ENCODE results near the gene COBL.

COBL gene

DNA sequence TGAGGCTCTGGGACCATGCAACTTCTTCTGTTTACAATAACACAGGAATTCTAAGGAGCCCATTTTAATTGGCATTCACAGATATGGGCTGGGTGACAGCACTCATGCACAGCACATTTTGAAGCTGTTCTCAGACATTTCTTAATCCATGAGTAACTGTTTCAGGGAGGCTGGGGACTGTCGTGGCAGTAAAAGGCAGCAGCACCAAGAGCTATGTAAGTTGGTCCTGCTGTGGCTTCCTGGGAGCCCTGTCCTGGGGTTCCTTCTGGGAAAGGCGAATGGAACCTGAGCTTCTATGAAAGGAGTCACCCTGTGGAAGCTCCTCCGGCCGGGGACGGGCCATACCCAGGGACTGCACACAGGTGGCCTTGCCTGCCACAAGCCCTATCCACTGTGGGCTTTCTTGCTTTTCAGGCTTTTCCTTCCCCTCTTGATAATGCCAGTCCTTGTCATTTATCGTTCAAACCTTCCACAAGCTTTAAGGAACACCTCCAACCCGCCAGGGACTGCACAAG is 40.5 kb downstream of the COBL start:
- DNase-seq (ENCODE audit: low read depth, low spot score), result no peak

DNA sequence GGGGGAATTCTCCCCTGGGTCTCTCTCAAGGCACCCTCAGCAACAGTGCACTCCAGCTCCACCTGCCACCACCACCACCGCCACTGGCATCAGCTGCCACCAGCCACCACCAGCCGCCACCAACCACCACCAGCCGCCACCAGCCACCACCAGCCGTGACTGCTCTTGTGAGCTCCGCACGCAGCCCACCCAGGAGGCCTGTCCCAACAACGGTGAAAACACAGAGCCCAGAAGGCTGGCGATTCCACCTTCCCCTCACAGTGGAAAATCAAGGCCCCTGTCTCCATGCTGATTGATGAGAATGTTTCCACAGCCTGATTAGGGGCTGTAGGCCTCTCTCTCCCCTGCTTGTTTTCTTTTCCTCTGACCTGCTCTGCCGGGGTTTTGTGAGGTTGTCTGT is 41.1 kb downstream of the COBL start:
- DNase-seq (ENCODE audit: low read depth, low spot score), result no peak

DNA sequence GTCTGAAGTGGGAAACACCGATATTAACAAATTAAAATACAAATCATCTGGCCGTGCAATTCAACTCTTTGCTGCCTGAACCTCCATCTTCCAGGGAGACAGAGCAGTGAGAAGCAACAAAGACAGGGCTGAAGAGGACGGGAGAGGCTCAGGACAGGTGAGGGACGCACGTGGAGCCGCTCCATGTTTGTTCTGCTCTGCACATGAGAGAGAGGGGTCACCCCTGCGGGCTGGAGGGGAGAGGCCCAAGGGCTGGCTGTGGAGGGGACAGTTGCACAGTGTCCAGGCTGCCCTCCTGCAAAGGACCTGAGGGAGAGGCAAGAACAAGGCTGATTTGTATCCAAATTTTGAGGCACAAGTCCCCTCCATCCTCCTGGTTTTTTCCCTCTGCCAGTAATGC is 41.7 kb downstream of the COBL start:
- no peak for DNase-seq (ENCODE audit: low read depth, low spot score)

- DNase-seq (ENCODE audit: low read depth, low spot score), result no peak
These were observed 42.6 kb downstream of the COBL start for GRCh38 chr7:51274001-51274400.

- DNase-seq (ENCODE audit: low read depth, low spot score), result no peak
These were observed 43.2 kb downstream of the COBL start for GRCh38 chr7:51273360-51273759.

DNA sequence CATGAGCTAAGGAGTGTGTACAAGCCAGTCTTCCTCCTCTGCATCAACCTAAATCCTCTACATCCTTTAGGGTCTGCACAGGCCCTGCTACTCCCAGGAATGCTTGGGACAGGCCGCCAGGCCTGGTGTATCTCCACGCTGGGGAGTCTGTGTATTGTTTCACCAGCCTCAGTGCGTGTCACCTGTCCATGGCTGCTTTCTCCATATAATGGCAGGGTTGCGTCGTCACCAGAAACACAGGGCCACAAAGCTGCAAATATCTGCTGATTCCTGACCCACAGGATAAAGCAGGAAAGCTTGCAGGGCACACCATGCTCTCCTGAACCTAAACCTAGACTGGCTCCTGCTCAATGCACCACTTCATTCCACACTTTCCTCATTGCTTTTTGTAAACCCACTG is 45.6 kb downstream of the COBL start:
- DNase-seq (ENCODE audit: low read depth, low spot score), result no peak

DNA sequence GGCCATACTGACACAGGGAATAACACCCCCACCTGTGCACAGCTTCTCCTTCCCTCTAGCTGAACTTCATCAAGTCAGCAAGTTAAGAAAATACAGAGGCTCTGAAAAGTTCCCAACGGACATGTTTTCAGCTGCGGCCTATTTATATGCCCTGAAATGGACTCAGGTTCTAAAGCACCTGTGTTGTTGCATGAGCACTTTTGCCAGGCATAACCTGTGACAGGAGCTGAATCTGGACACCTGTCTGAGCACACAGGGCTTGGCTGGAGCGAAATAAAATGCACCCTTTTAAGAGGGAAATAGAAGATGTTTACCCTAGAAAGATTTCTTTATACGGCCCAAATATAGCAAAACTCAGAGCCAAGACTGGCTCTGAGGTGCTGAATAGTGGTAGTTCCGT is 46.7 kb downstream of the COBL start:
- no peak for DNase-seq (ENCODE audit: low read depth, low spot score)

GRCh38 chr7:51269321-51269720 is 47.3 kb downstream of the COBL start:
- no peak for DNase-seq (ENCODE audit: low read depth, low spot score)

DNA sequence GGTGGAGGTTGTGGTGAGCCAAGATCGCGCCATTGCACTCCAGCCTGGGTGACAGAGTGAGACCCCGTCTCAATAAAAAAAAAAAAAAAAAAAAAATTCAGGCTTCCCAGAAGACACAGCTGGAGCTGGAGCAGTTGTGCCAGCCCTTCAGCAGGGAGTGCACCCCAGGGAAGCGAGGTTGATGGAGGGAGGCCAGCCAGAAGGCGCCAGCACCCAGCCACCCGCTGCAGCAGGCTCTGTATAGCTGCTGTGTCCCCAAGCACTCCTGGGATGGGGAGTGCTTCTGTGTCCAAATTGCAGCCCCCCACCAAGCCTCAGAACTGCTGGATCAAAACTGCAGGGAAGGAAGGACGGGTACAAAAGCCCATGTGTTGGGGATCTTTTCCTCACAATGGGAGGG is 47.8 kb downstream of the COBL start:
- no peak for DNase-seq (ENCODE audit: low read depth, low spot score)

DNA sequence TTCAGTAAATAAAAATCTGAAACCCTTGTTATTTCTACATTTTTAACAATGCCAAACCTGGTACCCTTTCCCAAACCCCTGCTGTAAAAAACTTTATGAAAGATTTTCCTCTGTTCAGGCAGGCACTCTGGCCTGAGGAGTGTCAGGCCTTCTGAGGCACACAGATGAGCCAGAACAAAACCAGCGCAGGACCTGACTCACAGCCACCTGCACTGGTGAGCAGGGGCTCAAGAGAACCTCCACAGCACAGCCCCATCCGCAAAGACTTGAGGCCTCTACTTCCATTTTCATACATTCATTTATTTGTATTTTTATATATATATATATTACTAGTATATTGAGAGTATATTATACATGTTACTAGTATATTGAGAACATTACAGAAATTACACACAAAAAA is 49.4 kb downstream of the COBL start:
- no peak for DNase-seq (ENCODE audit: low read depth, low spot score)

DNA sequence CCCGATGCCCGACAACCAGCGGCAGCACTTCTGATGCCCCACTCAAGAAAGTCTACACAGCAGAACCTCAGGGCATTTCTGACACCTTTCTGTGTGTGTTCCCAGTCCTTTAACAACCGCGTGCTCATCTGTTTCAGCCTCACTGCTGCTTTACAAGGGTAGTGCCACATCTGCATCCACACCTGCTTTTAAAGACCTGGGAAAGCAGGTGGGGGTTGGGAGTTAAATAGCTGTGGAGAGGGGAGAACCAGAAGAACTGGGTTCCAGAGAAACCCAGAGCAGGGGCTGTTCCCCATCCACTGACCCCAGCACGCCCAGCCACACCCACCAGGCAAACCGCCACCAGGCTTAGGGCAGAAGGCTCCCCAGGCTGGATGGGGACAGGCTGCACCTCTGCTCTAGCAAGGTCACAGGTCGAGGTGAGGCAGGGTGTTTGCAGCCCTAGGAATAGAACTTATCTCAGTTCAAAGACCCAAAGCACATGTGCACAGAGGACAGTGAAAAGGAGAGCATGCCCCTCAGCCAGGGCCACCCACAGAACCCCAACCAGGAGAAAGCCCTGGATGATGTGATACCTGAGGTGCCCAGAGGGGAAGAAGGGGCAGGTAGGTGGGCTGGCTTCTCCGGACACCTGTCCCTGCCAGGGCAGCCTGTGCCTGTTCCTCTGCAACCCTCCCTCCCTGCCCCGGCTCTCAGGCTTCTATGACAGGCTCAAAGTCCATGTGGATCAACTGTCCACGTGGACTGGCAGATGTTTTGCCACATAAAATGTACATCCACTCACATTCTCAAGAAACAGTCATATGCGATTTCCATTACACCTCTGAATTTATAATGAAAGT is 51.3 kb downstream of the COBL start:
- DNase-seq (ENCODE audit: low read depth, low spot score), result no peak

- no peak for DNase-seq (ENCODE audit: low read depth, low spot score)
These were observed 52.8 kb downstream of the COBL start for GRCh38 chr7:51263631-51264484.

- DNase-seq (ENCODE audit: low read depth, low spot score), result no peak
These were observed 53.6 kb downstream of the COBL start for GRCh38 chr7:51262796-51263531.

- no peak for DNase-seq (ENCODE audit: low read depth, low spot score)
These were observed 54.4 kb downstream of the COBL start for GRCh38 chr7:51261950-51262795.

DNA sequence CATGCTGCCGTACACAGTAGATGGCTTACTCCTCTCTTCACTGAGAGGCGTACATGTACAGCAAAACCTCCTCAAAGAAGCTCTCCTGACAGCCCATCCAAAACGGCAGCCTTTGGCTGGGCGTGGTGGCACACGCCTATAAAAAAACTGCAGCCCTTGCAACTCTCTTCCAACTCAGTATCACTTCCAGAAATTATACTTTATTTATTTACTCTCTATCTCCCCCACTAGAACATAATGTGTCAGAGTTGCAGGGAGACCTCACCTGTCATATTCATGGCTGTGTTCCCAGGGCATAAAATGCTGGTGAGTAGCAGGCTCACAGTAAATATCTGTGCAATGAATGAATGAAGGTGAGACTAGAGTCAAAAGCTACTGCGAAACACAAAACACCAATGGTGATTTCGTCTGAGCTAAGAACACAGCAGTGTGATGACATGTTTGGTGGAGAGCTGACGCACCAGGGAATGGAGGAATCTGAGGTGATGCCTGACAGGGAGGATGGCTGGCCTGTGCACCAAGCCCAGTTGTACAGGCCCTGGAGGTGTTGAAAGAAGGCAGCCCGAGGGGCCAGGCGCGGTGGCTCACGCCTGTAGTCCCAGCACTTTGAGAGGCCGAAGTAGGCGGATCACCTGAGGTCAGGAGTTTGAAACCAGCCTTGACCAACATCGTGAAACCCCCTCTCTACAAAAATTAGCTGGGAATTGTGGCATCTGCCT is 55.3 kb downstream of the COBL start:
- DNase-seq (ENCODE audit: low read depth, low spot score), result no peak

DNA sequence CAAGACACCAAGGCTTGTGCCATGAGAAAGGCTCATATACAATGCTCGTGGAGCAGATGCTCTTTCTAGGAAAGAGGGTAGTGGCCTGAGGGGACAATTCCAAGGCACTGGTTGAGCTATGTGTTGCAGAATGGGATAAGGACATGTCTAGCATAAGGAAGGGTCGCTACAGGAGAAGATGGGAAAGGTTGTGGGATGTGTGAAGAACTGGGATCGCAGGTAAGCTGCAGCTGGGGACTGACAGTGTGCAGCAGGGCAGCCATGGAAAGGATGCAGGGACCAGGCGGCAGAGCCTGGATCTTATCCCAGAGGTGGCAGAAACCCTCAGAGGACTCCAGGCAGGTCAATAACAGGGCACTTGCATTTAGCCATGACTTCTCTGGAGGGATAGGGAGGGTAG is 56.1 kb downstream of the COBL start:
- DNase-seq (ENCODE audit: low read depth, low spot score), result no peak

DNA sequence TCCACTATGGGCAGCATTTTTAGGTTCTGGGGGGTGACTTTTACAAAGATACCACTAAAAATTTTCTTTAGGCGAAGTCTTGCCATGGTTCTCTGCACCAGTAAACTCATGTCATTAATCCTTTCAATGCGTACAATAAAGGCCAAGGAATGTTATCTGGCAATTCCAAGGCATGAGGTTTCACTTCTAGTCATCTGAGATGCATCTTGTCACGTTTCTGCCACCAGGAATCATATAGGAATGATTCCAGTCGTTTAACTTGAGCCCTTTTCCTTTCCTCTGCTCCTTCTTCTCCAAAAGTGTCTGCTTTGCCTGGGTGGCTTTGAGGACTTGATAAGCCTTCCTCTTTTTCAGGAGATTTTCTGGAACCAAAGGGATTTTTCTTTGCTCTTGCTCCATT is 56.8 kb downstream of the COBL start:
- no peak for DNase-seq (ENCODE audit: low read depth, low spot score)

GRCh38 chr7:51256916-51257315 is 59.7 kb downstream of the COBL start:
- DNase-seq (ENCODE audit: low read depth, low spot score), result no peak

DNA sequence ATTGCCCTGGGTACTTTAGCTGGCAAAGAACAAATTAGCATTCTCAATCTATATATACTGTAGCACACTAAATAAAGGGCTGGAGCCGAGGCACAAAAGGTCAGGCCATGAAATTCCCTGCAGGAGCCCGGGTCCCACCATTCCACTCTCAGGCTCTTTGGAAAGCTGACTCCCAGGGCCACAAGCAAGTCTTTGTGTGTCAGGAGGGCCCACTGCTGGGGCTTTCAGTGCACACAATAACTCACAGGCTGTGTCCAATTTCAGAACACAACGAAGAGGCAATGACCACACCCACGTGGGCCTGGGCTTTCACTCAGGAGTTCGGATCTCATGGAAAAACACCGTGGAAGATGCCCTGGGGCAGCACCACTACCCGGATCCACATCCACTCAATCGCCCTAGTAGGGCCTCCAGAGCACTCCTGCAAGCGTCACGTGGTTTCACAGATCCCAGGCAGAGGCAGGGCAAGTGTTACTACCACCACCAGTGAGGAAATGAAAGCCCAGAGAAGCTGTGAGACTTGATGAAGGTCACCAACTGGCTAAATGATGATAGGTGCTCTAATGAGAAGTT is 60.3 kb downstream of the COBL start:
- DNase-seq (ENCODE audit: low read depth, low spot score), result no peak
